NCI-H1417 treated with DMSO at 0.1 percent for 48 hours (cell line): Measurements from ENCODE around the gene SMIM11.
"Not testable (repeated sequence)": the region's sequence is repeated elsewhere in the genome, so short reads cannot be mapped to it uniquely, and the experiment has no call there.

ENCODE experiments used
- DNase-seq: peaks from one replicate; lab custom pipeline; 2025; lab: John Stamatoyannopoulos, UW

Gene SMIM11

GRCh38 chr21:34374940-34375618, at the start of gene SMIM11:
TSS of gene SMIM11 (plus strand) at chr21:34375507. CDS start at chr21:34379505, 3,998 bp downstream.
- not testable (repeated sequence) for DNase-seq

GRCh38 chr21:34330055-34330454, 45.3 kb upstream of the SMIM11 start:
- DNase-seq, result no peak

GRCh38 chr21:34331726-34332125, 43.6 kb upstream of the SMIM11 start:
- DNase-seq, result no peak

- no peak for DNase-seq
Observed at GRCh38 chr21:34332347-34332746, 43.0 kb upstream of the SMIM11 start.

- no peak for DNase-seq
Observed at GRCh38 chr21:34333121-34333739, 42.1 kb upstream of the SMIM11 start.

- no peak for DNase-seq
Observed at GRCh38 chr21:34335316-34335715, 40.0 kb upstream of the SMIM11 start.

- no peak for DNase-seq
Observed at GRCh38 chr21:34336245-34336644, 39.1 kb upstream of the SMIM11 start.

- no peak for DNase-seq
Observed at GRCh38 chr21:34336756-34337391, 38.4 kb upstream of the SMIM11 start.

GRCh38 chr21:34337741-34338140, 37.6 kb upstream of the SMIM11 start:
- no peak for DNase-seq

- no peak for DNase-seq
Observed at GRCh38 chr21:34338226-34338625, 37.1 kb upstream of the SMIM11 start.

- DNase-seq, result no peak
Observed at GRCh38 chr21:34340061-34340460, 35.2 kb upstream of the SMIM11 start.

GRCh38 chr21:34342476-34342875, 32.8 kb upstream of the SMIM11 start:
- no peak for DNase-seq

GRCh38 chr21:34343347-34343746, 32.0 kb upstream of the SMIM11 start:
- DNase-seq, result no peak

GRCh38 chr21:34343838-34344381, 31.4 kb upstream of the SMIM11 start:
- DNase-seq, result no peak

GRCh38 chr21:34344584-34344983, 30.7 kb upstream of the SMIM11 start:
- DNase-seq, result no peak

GRCh38 chr21:34345091-34345871, 30.0 kb upstream of the SMIM11 start:
- no peak for DNase-seq

GRCh38 chr21:34345892-34346291, 29.4 kb upstream of the SMIM11 start:
- DNase-seq, result no peak

- DNase-seq, result no peak
Observed at GRCh38 chr21:34348890-34349519, 26.3 kb upstream of the SMIM11 start.

- peak; percentile 55 for DNase-seq
Observed at GRCh38 chr21:34351786-34352241, 23.5 kb upstream of the SMIM11 start.

GRCh38 chr21:34352556-34352955, 22.8 kb upstream of the SMIM11 start:
- no peak for DNase-seq

GRCh38 chr21:34353182-34353581, 22.1 kb upstream of the SMIM11 start:
- no peak for DNase-seq

GRCh38 chr21:34354836-34355235, 20.5 kb upstream of the SMIM11 start:
- DNase-seq, result no peak
